HepG2 (cell line): ENCODE measurements around the gene MFSD6. TPM values are rescaled to one million over a fixed set of nuclear protein-coding genes. Genes with fewer than 3 reads are reported as not detected.
A peak's percentile ranks its signal among the peaks of the same experiment; 100 is the strongest.

ENCODE experiments used
- ATAC-seq: fragments of 200-7000 bp; cut with Tn5 transposase; 3 replicates; pipeline ENCODE4 v1.9.1; 2020; ENCODE audit warnings: mild to moderate bottlenecking, moderate library complexity
- BruUV-seq: library from RNA; stranded (reverse); fragments of 400-500 nt; replicated peaks from 2 replicates; lab custom pipeline; 2021; lab: Mats Ljungman, UMichigan
- CTCF ChIA-PET: fragments of 300-600 bp; formaldehyde crosslinking; extraction: SDS; loops from one replicate; lab custom pipeline; 2021; ENCODE audit warnings: low total read pairs, inconsistent platforms, low intra/inter-chr PET ratio; lab: Yijun Ruan, JAX
- POLR2A ChIA-PET: fragments of 350-600 bp; sonication (Branson Sonifier 250); formaldehyde crosslinking; loops from one replicate; lab custom pipeline; 2020; ENCODE audit warnings: antibody characterized with exemption, inconsistent platforms; lab: Yijun Ruan, JAX
- DNase-seq: peaks from one replicate; pipeline ENCODE4 v3.0.0-alpha.2; 2015; ENCODE audit warnings: low spot score
- FAIRE-seq: peaks from 3 replicates; lab custom pipeline; 2011; peaks lifted over from hg19 to GRCh38; lab: Jason Lieb, UNC
- H2AFZ ChIP-seq: one replicate; pipeline ENCODE4 v1.6.1; 2011; ENCODE audit warnings: low read length, inconsistent platforms
- H3K27ac ChIP-seq: fragments of 300-600 bp; 3 replicates; pipeline ENCODE4 v1.8.0; 2011; ENCODE audit warnings: mixed run types, mild to moderate bottlenecking, mixed read lengths, low read length, inconsistent platforms; ENCODE audit not compliant: insufficient read depth; ENCODE audit errors: extremely low read length
- H3K27me3 ChIP-seq, 2 experiments: fragments of 200-600 bp in 1 of 2; 2 replicates in 1 of 2; 3 replicates in 1 of 2; pipeline versions ENCODE4 v1.6.0 to v1.8.0; 2011; ENCODE audit warnings: low read length in 2 of 2, mild to moderate bottlenecking in 2 of 2, moderate library complexity in 2 of 2, inconsistent platforms in 1 of 2; ENCODE audit not compliant: insufficient read depth in 2 of 2, control insufficient read depth in 1 of 2
- H3K36me3 ChIP-seq, 2 experiments: fragments of 200-600 bp in 1 of 2; replicated peaks in 1 of 2; 2 replicates in 1 of 2; 3 replicates in 1 of 2; pipeline versions ENCODE4 v1.5.1 to v1.8.0; 2011; ENCODE audit warnings: low read length in 2 of 2, inconsistent platforms in 1 of 2; ENCODE audit not compliant: insufficient read depth in 2 of 2, control insufficient read depth in 1 of 2
- H3K4me1 ChIP-seq: 2 replicates; pipeline ENCODE4 v1.5.1; 2012; ENCODE audit warnings: low read length, inconsistent platforms; ENCODE audit not compliant: insufficient read depth
- H3K4me2 ChIP-seq: 2 replicates; pipeline ENCODE4 v1.6.0; 2011; ENCODE audit warnings: low read depth, low read length, inconsistent platforms
- H3K4me3 ChIP-seq, 3 experiments: fragments of 200-600 bp in 1 of 3; sonication (generic), shearing (Covaris generic) in 1 of 3; replicated peaks in 1 of 3; 2 replicates each; pipeline ENCODE4 v1.5.1; 2011 to 2016; ENCODE audit warnings: low read length in 3 of 3, inconsistent platforms in 2 of 3, low read depth in 2 of 3, mild to moderate bottlenecking in 2 of 3, control low read depth in 1 of 3, mixed read lengths in 1 of 3; ENCODE audit not compliant: insufficient read depth in 1 of 3
- H3K79me2 ChIP-seq: one replicate; pipeline ENCODE4 v1.6.1; 2011; ENCODE audit warnings: low read length, inconsistent platforms; ENCODE audit not compliant: insufficient read depth
- H3K9ac ChIP-seq: 2 replicates; pipeline ENCODE4 v1.6.0; 2011; ENCODE audit warnings: mild to moderate bottlenecking, low read depth, low read length, inconsistent platforms; ENCODE audit not compliant: insufficient read depth
- H3K9me3 ChIP-seq: 2 replicates; pipeline ENCODE4 v1.5.1; 2012; ENCODE audit warnings: mild to moderate bottlenecking, low read length
- H4K20me1 ChIP-seq: 2 replicates; pipeline ENCODE4 v1.6.0; 2011; ENCODE audit warnings: inconsistent platforms, mild to moderate bottlenecking, low read length, moderate library complexity; ENCODE audit not compliant: insufficient read depth
- EHMT2 ChIP-seq: fragments of 200-600 bp; sonication (generic); IDR thresholded peaks from 2 replicates; pipeline ENCODE4 v1.7.0; 2017; ENCODE audit warnings: antibody characterized with exemption, low read depth, low read length, borderline replicate concordance
- HNF4A ChIP-seq: sonication (generic); formaldehyde crosslinking; IDR thresholded peaks from 2 replicates; pipeline ENCODE4 v1.4.0; 2020; ENCODE audit warnings: missing genetic modification reagents
- MIXL1 ChIP-seq: IDR thresholded peaks from 2 replicates; pipeline ENCODE4 v1.6.1; 2016
- NCOA1 ChIP-seq: sonication (generic); formaldehyde crosslinking; IDR thresholded peaks from 2 replicates; pipeline ENCODE4 v1.9.0; 2021; ENCODE audit warnings: missing genetic modification reagents
- REPIN1 ChIP-seq: sonication (generic); formaldehyde crosslinking; IDR thresholded peaks from 2 replicates; pipeline ENCODE4 v1.8.0; 2022; ENCODE audit warnings: missing genetic modification reagents, low read depth, mild to moderate bottlenecking, borderline replicate concordance
- RFX3 ChIP-seq: IDR thresholded peaks from 2 replicates; pipeline ENCODE4 v1.6.1; 2016; ENCODE audit warnings: missing biosample characterization, missing genetic modification reagents
- SIX1 ChIP-seq: sonication (generic); formaldehyde crosslinking; IDR thresholded peaks from 2 replicates; pipeline ENCODE4 v1.4.0; 2020; ENCODE audit warnings: missing genetic modification reagents, borderline replicate concordance
- SIX4 ChIP-seq: sonication (generic); formaldehyde crosslinking; IDR thresholded peaks from 2 replicates; pipeline ENCODE4 v1.4.0; 2020; ENCODE audit warnings: missing genetic modification reagents
- ZNF619 ChIP-seq: sonication (generic); formaldehyde crosslinking; IDR thresholded peaks from 2 replicates; pipeline ENCODE4 v1.4.0; 2020; ENCODE audit warnings: mild to moderate bottlenecking, missing genetic modification reagents
- ZSCAN20 ChIP-seq: sonication (generic); formaldehyde crosslinking; IDR thresholded peaks from 2 replicates; pipeline ENCODE4 v1.4.0; 2020; ENCODE audit warnings: missing genetic modification reagents, mild to moderate bottlenecking, borderline replicate concordance
- WGBS: methylation state at CpG from one replicate; pipeline ENCODE4 v1.1.6; 2017; ENCODE audit warnings: low lambda C conversion rate; 5-methylcytosine and 5-hydroxymethylcytosine counted together
- in situ Hi-C: cut with HindIII; loops from 2 replicates; pipeline ENCODE4 v1.10.0; 2017; ENCODE audit warnings: low pct_unique_long_range_greater_than_20kb; ENCODE audit not compliant: extremely low pct_ligation_motif_present
- intact Hi-C: fragments of 100-400 bp; cut with micrococcal nuclease; formaldehyde crosslinking; loops from one replicate; pipeline ENCODE4 v1.10.0; 2022; ENCODE audit not compliant: unreplicated experiment
- polyA plus RNA-seq, 8 experiments: library from polyadenylated mRNA; depleted of rRNA in 3 of 8; stranded (reverse) in 7 of 8; unstranded in 1 of 8; fragments of >200 nt; fragmentation: Illumina TruSeq in 4 of 8; extraction: Trizol in 4 of 8; gene quantifications; 2 replicates each; pipeline versions ENCODE4 v1.2.1 to v1.2.3, GENCODE V29; 2011 to 2016; ENCODE audit warnings: low read depth in 4 of 8, missing spikeins in 1 of 8, mixed read lengths in 1 of 8; ENCODE audit not compliant: insufficient read depth in 1 of 8
- total RNA-seq, 5 experiments: library from RNA; depleted of rRNA; stranded (reverse); fragments of >200 nt; fragmentation: Illumina TruSeq; extraction: Trizol; gene quantifications; 2 replicates each; pipeline ENCODE4 v1.2.3, GENCODE V29; 2016; ENCODE audit warnings: low read depth in 1 of 5
- TF ChIP-seq, protein P1 (sequence below): sonication (generic); formaldehyde crosslinking; IDR thresholded peaks from 2 replicates; pipeline ENCODE4 v1.4.0; 2020; ENCODE audit warnings: missing genetic modification reagents, borderline replicate concordance
- TF ChIP-seq, protein P2 (sequence below): sonication (generic); formaldehyde crosslinking; IDR thresholded peaks from 2 replicates; pipeline ENCODE4 v1.5.1; 2020; ENCODE audit warnings: mild to moderate bottlenecking, missing genetic modification reagents, borderline replicate concordance
- TF ChIP-seq, protein P3 (sequence below), 2 experiments: fragments of 450-650 bp in 1 of 2; sonication (generic) in 1 of 2; formaldehyde crosslinking; IDR thresholded peaks; 2 replicates each; pipeline versions ENCODE4 v1.5.0 to v1.8.0; 2020 to 2022; ENCODE audit warnings: mild to moderate bottlenecking in 1 of 2, missing genetic modification reagents in 1 of 2

Gene MFSD6
- total and polyA plus RNA-seq, 2 of the 13 experiments (the other 11 are each of a cell fraction or from before 2014, with no cell fraction given), result 0.92 to 1.4 TPM

DNA sequence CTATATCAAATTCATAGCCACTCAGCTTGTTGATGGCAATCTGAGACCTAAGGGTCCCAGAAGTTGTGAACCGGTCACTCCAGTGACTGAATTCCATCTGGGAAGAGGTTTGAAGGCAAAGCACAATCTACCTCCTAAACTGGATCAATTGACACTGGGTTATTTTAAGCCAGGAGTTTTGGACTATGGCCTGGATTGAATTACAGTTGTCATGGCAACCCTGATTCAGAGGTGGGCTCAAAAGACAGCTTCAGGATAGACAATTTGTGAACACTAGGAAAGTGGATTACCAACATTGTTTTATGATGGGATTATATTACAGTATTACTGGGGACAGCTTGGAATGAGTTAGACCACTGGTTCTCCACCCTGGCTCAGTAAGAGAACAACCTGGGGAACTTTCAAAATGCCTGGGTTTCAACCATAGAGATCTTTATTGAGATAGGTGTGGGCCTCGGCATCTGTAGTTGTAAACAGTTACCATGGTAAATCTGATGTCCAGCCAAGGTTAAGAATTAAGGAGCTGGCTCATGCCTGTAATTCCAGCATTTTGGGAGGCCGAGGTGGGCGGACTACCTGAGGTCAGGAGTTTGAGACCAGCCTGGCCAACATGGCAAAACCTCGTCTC is 58.8 kb downstream of the MFSD6 start:
- Histone ChIP-seq H3K27ac (peak overlapping the region; percentile 28), H3K4me1 (peaks cover 26% of the 10 kb centered on the region), H3K9ac (no peak overlapping the region), H3K4me3 (no peak overlapping the region), H3K4me2 (peak overlapping the region; percentile 14), H4K20me1 (no peaks in the 10 kb centered on the region), H3K9me3 (no peaks in the 10 kb centered on the region), H2AFZ (no peak overlapping the region), H3K27me3 (no peaks in the 10 kb centered on the region), H3K79me2 (no peaks in the 10 kb centered on the region), H3K36me3 (no peaks in the 10 kb centered on the region)
- POLR2A ChIA-PET, result no interaction called here
- no TSS peak for BruUV-seq
- peak; percentile 90 for ATAC-seq
- peak; percentile 78 for FAIRE-seq
- CTCF ChIA-PET, result no interaction called here
- peak; percentile 62 for DNase-seq
- WGBS, result 69% methylated on average over 5 of the region's 5 CpGs
- intact Hi-C loops (no loop called here), in situ Hi-C loops (no loop called here)
- TF ChIP-seq RFX3 (CRISPR knock-in tag), result peak; percentile 82
- 0 out of 2 replicates have a peak, but pooled peaks have one; percentile 32 for TF ChIP-seq REPIN1 (CRISPR knock-in tag)
- TF ChIP-seq, protein P1, sequence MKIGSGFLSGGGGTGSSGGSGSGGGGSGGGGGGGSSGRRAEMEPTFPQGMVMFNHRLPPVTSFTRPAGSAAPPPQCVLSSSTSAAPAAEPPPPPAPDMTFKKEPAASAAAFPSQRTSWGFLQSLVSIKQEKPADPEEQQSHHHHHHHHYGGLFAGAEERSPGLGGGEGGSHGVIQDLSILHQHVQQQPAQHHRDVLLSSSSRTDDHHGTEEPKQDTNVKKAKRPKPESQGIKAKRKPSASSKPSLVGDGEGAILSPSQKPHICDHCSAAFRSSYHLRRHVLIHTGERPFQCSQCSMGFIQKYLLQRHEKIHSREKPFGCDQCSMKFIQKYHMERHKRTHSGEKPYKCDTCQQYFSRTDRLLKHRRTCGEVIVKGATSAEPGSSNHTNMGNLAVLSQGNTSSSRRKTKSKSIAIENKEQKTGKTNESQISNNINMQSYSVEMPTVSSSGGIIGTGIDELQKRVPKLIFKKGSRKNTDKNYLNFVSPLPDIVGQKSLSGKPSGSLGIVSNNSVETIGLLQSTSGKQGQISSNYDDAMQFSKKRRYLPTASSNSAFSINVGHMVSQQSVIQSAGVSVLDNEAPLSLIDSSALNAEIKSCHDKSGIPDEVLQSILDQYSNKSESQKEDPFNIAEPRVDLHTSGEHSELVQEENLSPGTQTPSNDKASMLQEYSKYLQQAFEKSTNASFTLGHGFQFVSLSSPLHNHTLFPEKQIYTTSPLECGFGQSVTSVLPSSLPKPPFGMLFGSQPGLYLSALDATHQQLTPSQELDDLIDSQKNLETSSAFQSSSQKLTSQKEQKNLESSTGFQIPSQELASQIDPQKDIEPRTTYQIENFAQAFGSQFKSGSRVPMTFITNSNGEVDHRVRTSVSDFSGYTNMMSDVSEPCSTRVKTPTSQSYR, result no peak
- TF ChIP-seq SIX1, result peak; percentile 95
- TF ChIP-seq ZSCAN20 (CRISPR knock-in tag), result peak; percentile 100
- TF ChIP-seq, protein P2, sequence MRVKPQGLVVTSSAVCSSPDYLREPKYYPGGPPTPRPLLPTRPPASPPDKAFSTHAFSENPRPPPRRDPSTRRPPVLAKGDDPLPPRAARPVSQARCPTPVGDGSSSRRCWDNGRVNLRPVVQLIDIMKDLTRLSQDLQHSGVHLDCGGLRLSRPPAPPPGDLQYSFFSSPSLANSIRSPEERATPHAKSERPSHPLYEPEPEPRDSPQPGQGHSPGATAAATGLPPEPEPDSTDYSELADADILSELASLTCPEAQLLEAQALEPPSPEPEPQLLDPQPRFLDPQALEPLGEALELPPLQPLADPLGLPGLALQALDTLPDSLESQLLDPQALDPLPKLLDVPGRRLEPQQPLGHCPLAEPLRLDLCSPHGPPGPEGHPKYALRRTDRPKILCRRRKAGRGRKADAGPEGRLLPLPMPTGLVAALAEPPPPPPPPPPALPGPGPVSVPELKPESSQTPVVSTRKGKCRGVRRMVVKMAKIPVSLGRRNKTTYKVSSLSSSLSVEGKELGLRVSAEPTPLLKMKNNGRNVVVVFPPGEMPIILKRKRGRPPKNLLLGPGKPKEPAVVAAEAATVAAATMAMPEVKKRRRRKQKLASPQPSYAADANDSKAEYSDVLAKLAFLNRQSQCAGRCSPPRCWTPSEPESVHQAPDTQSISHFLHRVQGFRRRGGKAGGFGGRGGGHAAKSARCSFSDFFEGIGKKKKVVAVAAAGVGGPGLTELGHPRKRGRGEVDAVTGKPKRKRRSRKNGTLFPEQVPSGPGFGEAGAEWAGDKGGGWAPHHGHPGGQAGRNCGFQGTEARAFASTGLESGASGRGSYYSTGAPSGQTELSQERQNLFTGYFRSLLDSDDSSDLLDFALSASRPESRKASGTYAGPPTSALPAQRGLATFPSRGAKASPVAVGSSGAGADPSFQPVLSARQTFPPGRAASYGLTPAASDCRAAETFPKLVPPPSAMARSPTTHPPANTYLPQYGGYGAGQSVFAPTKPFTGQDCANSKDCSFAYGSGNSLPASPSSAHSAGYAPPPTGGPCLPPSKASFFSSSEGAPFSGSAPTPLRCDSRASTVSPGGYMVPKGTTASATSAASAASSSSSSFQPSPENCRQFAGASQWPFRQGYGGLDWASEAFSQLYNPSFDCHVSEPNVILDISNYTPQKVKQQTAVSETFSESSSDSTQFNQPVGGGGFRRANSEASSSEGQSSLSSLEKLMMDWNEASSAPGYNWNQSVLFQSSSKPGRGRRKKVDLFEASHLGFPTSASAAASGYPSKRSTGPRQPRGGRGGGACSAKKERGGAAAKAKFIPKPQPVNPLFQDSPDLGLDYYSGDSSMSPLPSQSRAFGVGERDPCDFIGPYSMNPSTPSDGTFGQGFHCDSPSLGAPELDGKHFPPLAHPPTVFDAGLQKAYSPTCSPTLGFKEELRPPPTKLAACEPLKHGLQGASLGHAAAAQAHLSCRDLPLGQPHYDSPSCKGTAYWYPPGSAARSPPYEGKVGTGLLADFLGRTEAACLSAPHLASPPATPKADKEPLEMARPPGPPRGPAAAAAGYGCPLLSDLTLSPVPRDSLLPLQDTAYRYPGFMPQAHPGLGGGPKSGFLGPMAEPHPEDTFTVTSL (CRISPR knock-in tag), result peak; percentile 47; the same call in 1 of the 2 replicates
- TF ChIP-seq EHMT2, result peak; percentile 77; the same call in 1 of the 2 replicates
- TF ChIP-seq ZNF619 (CRISPR knock-in tag), result no peak
- TF ChIP-seq MIXL1, result peak; percentile 19; the same call in 1 of the 2 replicates
- peak; percentile 35; the same call in 1 of the 2 replicates for TF ChIP-seq NCOA1 (CRISPR knock-in tag)
- TF ChIP-seq HNF4A (CRISPR knock-in tag), result peak; percentile 75
- TF ChIP-seq SIX4 (CRISPR knock-in tag), result 0 out of 2 replicates have a peak, but pooled peaks have one; percentile 37
- TF ChIP-seq, protein P3, sequence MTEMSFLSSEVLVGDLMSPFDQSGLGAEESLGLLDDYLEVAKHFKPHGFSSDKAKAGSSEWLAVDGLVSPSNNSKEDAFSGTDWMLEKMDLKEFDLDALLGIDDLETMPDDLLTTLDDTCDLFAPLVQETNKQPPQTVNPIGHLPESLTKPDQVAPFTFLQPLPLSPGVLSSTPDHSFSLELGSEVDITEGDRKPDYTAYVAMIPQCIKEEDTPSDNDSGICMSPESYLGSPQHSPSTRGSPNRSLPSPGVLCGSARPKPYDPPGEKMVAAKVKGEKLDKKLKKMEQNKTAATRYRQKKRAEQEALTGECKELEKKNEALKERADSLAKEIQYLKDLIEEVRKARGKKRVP (CRISPR knock-in tag; IDR thresholded peaks at IDR 0.05), result no peak
